OCI-LY7 (cell line): Measurements from ENCODE around the gene RPL34.

Experiments
- CTCF ChIP-seq: fragments of 200-600 bp; sonication (generic); conservative IDR thresholded peaks from 2 replicates; pipeline ENCODE4 v1.5.1; 2014; ENCODE audit warnings: mild to moderate bottlenecking, antibody characterized with exemption, low read length, moderate library complexity, mixed read lengths
- EZH2phosphoT487 ChIP-seq: fragments of 200-600 bp; sonication (generic); IDR thresholded peaks from 2 replicates; pipeline ENCODE4 v1.6.1; 2018; ENCODE audit warnings: low read depth, borderline replicate concordance, mild to moderate bottlenecking, mixed run types, antibody characterized with exemption, low read length, moderate library complexity, mixed read lengths

- no peak for TF ChIP-seq CTCF
- no peak for TF ChIP-seq EZH2phosphoT487
Measured at GRCh38 chr4:108619372-108620100, 840 bp upstream of the RPL34 start.
